Smooth muscle cell (in vitro differentiated cells): ENCODE measurements around the gene APOO. TPM values are rescaled to one million over a fixed set of nuclear protein-coding genes. Genes with fewer than 3 reads are reported as not detected.

Source experiments
- DNase-seq: peaks from one replicate; lab custom pipeline; 2025; ENCODE audit not compliant: unreplicated experiment; lab: John Stamatoyannopoulos, UW
- H2AFZ ChIP-seq: fragments of 200-600 bp; sonication (generic); 2 replicates; pipeline ENCODE4 v1.6.0; 2016; ENCODE audit warnings: antibody characterized with exemption, low read depth, mild to moderate bottlenecking
- H3F3A ChIP-seq: fragments of 200-600 bp; sonication (generic); 2 replicates; pipeline ENCODE4 v1.6.0; 2017; ENCODE audit warnings: antibody characterized with exemption, low read depth
- H3K27ac ChIP-seq: fragments of 200-600 bp; sonication (generic); 2 replicates; pipeline ENCODE4 v1.5.1; 2016; ENCODE audit warnings: low read depth, mild to moderate bottlenecking
- H3K27me3 ChIP-seq: fragments of 200-600 bp; sonication (generic); 2 replicates; pipeline ENCODE4 v1.6.1; 2016; ENCODE audit warnings: low read depth, mild to moderate bottlenecking
- H3K36me3 ChIP-seq: fragments of 200-600 bp; sonication (generic); 2 replicates; pipeline ENCODE4 v1.5.1; 2016; ENCODE audit warnings: low read depth
- H3K4me1 ChIP-seq: fragments of 200-600 bp; sonication (generic); 2 replicates; pipeline ENCODE4 v1.5.1; 2016; ENCODE audit warnings: low read depth
- H3K4me2 ChIP-seq: fragments of 200-600 bp; sonication (generic); 2 replicates; pipeline ENCODE4 v1.6.0; 2016; ENCODE audit warnings: mild to moderate bottlenecking
- H3K4me3 ChIP-seq: fragments of 200-600 bp; sonication (generic); 2 replicates; pipeline ENCODE4 v1.5.1; 2016; ENCODE audit warnings: mild to moderate bottlenecking
- H3K79me2 ChIP-seq: fragments of 200-600 bp; sonication (generic); 2 replicates; pipeline ENCODE4 v1.6.0; 2016; ENCODE audit warnings: low read depth, mild to moderate bottlenecking
- H3K9ac ChIP-seq: fragments of 200-600 bp; sonication (generic); 2 replicates; pipeline ENCODE4 v1.6.0; 2016; ENCODE audit warnings: low read depth
- H3K9me3 ChIP-seq: fragments of 200-600 bp; sonication (generic); replicated peaks from 2 replicates; pipeline ENCODE4 v1.5.1; 2016; ENCODE audit warnings: low read depth
- H4K20me1 ChIP-seq: fragments of 200-600 bp; sonication (generic); 2 replicates; pipeline ENCODE4 v1.6.0; 2016; ENCODE audit warnings: low read depth
- CTCF ChIP-seq: fragments of 200-600 bp; sonication (generic); IDR thresholded peaks from 2 replicates; pipeline ENCODE4 v1.5.1; 2017; ENCODE audit warnings: borderline replicate concordance, mild to moderate bottlenecking, antibody characterized with exemption; ENCODE audit not compliant: insufficient read depth, poor library complexity, severe bottlenecking
- WGBS: methylation state at CpG from one replicate; pipeline ENCODE4 v1.1.7; 2016; ENCODE audit warnings: low lambda C conversion rate; 5-methylcytosine and 5-hydroxymethylcytosine counted together
- polyA plus RNA-seq: library from polyadenylated mRNA; unstranded; fragments of >200 nt; fragmentation: Nextera tagmentation; extraction: Ambion mirVana; gene quantifications from 2 replicates; pipeline ENCODE4 v1.2.1, GENCODE V29; 2016
- total RNA-seq: library from RNA; depleted of rRNA; stranded (reverse); fragments of >200 nt; gene quantifications from 2 replicates; pipeline ENCODE4 v1.2.3, GENCODE V29; 2014

APOO gene
- total and polyA plus RNA-seq, 2 experiments from 2014 or later, result 38.7 to 54.3 TPM

GRCh38 chrX:23926015-23926414, 18.3 kb upstream of the APOO start:
- no peaks in the 10 kb centered on the region for H3K79me2 ChIP-seq
- H4K20me1 ChIP-seq, result no peaks in the 10 kb centered on the region
- no peaks in the 10 kb centered on the region for H3K36me3 ChIP-seq
- H3K4me2 ChIP-seq, result no peak overlapping the region
- H3K4me3 ChIP-seq, result no peak overlapping the region
- no peak for DNase-seq
- H3F3A ChIP-seq, result no peaks in the 10 kb centered on the region
- 96% methylated on average over 4 of the region's 4 CpGs for WGBS
- no peaks in the 10 kb centered on the region for H3K27me3 ChIP-seq
- no peak overlapping the region for H2AFZ ChIP-seq
- no peak overlapping the region for H3K27ac ChIP-seq
- no peak overlapping the region for H3K9ac ChIP-seq
- no peak for TF ChIP-seq CTCF
- H3K9me3 ChIP-seq, result no peaks in the 10 kb centered on the region
- H3K4me1 ChIP-seq, result no peaks in the 10 kb centered on the region

GRCh38 chrX:23919706-23920320, 12.1 kb upstream of the APOO start:
- TF ChIP-seq CTCF, result no peak
- H3K4me2 ChIP-seq, result no peak overlapping the region
- H4K20me1 ChIP-seq, result no peaks in the 10 kb centered on the region
- no peak overlapping the region for H3K27ac ChIP-seq
- H3K27me3 ChIP-seq, result no peaks in the 10 kb centered on the region
- no peaks in the 10 kb centered on the region for H3K9me3 ChIP-seq
- DNase-seq, result no peak
- no peaks in the 10 kb centered on the region for H3F3A ChIP-seq
- no peak overlapping the region for H2AFZ ChIP-seq
- H3K4me1 ChIP-seq, result no peaks in the 10 kb centered on the region
- H3K79me2 ChIP-seq, result no peaks in the 10 kb centered on the region
- WGBS, result 72% methylated on average over 9 of the region's 9 CpGs
- H3K4me3 ChIP-seq, result no peak overlapping the region
- no peaks in the 10 kb centered on the region for H3K36me3 ChIP-seq
- H3K9ac ChIP-seq, result no peak overlapping the region

- no peaks in the 10 kb centered on the region for H3K36me3 ChIP-seq
- no peaks in the 10 kb centered on the region for H4K20me1 ChIP-seq
- no peak for TF ChIP-seq CTCF
- no peak for DNase-seq
- H3F3A ChIP-seq, result no peaks in the 10 kb centered on the region
- H3K4me2 ChIP-seq, result no peak overlapping the region
- no peaks in the 10 kb centered on the region for H3K4me1 ChIP-seq
- H3K27me3 ChIP-seq, result no peaks in the 10 kb centered on the region
- H3K27ac ChIP-seq, result no peak overlapping the region
- H3K79me2 ChIP-seq, result no peaks in the 10 kb centered on the region
- WGBS, result 93% methylated on average over 1 of the region's 1 CpG
- no peak overlapping the region for H3K9ac ChIP-seq
- H3K4me3 ChIP-seq, result no peak overlapping the region
- H2AFZ ChIP-seq, result no peak overlapping the region
- H3K9me3 ChIP-seq, result no peaks in the 10 kb centered on the region
These were observed 11.4 kb upstream of the APOO start for GRCh38 chrX:23919148-23919547.

DNA sequence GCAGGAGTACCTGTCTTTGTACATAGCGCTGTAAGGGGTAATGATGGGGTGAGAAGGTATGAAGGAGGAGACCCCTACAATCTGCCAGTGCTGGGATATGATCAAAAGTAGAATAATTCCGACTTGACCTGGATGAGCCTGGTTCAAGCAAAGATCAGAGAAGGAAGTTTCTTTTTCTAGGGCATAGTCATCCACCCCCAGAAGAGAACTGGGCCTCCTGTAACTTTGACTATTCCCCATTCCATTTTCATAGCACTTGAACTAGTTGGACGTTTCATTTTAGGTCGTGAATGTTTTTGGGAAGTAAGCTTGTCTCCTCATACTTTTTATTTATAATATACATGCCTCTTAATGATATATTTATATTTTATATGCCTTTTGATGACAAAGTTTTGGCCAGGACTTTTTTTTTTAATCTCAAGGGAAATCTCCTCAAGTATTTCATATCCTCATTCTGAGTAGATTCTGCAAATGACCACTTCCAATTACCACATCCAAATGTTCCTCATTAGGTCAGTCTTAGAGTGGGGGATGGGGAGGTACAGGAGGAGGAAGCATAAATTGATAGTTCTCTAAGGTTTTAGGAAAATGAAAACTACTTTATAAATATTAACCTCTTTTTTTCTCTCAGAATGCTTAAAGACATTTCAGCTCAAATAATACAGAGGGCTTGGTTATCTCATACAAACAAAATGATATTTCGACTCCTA, 3.5 kb upstream of the APOO start:
- Histone ChIP-seq H3K36me3 (no peaks in the 10 kb centered on the region), H3K4me1 (peaks cover 5% of the 10 kb centered on the region), H3F3A (peaks cover 16% of the 10 kb centered on the region), H3K4me3 (no peak overlapping the region), H3K79me2 (peaks cover 8% of the 10 kb centered on the region), H4K20me1 (no peaks in the 10 kb centered on the region), H3K27me3 (no peaks in the 10 kb centered on the region), H3K4me2 (no peak overlapping the region), H3K27ac (no peak overlapping the region), H3K9ac (no peak overlapping the region), H2AFZ (no peak overlapping the region), H3K9me3 (no peaks in the 10 kb centered on the region)
- 93% methylated on average over 5 of the region's 5 CpGs for WGBS
- TF ChIP-seq CTCF, result no peak
- no peak for DNase-seq
